ENCODE results near the gene SYCN.
A peak's percentile ranks its signal among the peaks of the same experiment; 100 is the strongest.

The SYCN gene

DNA sequence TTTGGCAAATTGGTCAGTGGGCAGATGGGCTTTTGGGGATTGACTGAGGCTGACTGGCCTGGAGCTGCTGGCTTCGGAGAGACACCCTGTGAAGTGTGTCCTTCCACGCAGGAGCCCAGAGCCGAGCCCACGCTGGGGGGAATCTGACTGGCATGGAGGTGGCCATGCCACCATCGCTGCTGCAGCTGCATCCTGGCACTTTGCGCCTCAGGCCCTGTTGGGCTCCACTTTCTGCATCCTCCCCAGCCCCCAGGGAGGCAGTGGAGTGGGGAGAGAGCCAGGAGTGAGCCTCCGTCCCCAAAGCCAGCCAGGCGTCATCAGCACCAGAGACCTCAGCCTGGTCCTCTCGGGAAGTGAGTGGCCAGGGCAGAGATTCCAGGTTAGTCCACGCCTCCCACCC is 24.3 kb downstream of the SYCN start:
- peaks cover 40 to 75% (median 55%) of the 10 kb centered on the region in 11 experiments; a peak in 21 of 22 replicates for H3K36me3 ChIP-seq
- no peak for TF ChIP-seq Cebpa-rat (IDR thresholded peaks at IDR 0.05)
- H3K4me3 ChIP-seq = no peak overlapping the region
- H3K27ac ChIP-seq = peak overlapping the region in 4 of 11 experiments; percentile 5 to 39 (median 29); a peak in 4 of 22 replicates
- peak overlapping the region in 9 of 11 experiments; percentile 12 to 86 (median 74); a peak in 17 of 22 replicates for H3K4me2 ChIP-seq
- H3K9me3 ChIP-seq (replicated peaks in 1 of 11) = no peaks in the 10 kb centered on the region; a peak in 1 of 22 replicates
- H4K20me1 ChIP-seq = peaks cover 0 to 48% (median 6%) of the 10 kb centered on the region in 11 experiments; a peak in 9 of 22 replicates
- H3K4me1 ChIP-seq = peaks cover 0 to 41% (median 29%) of the 10 kb centered on the region in 10 experiments; a peak in 16 of 20 replicates
- no peaks in the 10 kb centered on the region for H3K27me3 ChIP-seq
- H3K9ac ChIP-seq = peak overlapping the region in 3 of 11 experiments; percentile 20 to 50 (median 31); a peak in 6 of 22 replicates

DNA sequence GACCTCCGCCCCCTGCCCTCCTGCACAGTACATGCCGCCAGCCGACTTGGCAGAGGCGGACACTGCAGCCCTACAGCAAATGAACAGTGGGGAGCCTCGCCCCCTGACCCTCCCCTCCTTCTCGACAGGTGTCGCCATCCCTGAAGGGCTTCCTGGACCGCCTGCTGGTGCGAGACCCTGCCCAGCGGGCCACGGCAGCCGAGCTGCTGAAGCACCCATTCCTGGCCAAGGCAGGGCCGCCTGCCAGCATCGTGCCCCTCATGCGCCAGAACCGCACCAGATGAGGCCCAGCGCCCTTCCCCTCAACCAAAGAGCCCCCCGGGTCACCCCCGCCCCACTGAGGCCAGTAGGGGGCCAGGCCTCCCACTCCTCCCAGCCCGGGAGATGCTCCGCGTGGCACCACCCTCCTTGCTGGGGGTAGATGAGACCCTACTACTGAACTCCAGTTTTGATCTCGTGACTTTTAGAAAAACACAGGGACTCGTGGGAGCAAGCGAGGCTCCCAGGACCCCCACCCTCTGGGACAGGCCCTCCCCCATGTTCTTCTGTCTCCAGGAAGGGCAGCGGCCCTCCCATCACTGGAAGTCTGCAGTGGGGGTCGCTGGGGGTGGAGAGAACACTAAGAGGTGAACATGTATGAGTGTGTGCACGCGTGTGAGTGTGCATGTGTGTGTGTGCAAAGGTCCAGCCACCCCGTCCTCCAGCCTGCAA is 25.6 kb downstream of the SYCN start:
- Histone ChIP-seq H3K9ac (no peak overlapping the region; a peak in 1 of 22 replicates), H3K27ac (no peak overlapping the region)

DNA sequence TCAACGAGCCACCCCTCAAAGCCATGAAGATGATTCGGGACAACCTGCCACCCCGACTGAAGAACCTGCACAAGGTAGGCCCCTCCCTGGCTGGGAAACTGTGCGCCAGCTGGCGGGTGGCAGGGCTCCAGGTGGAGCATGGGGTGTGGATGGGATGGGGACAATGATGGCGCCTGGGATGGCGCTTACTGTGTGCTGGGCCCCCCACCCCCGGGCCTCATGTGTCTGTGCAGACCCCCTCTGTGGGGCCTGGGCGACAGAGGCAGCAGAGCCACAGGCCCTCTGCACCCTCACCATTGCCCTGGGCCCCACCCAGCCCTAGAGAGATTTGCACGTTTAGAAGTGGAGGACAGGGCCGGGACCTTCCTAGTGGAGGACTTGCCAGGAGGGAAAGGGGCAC is 26.3 kb downstream of the SYCN start:
- H3K36me3 ChIP-seq = peaks cover 48 to 90% (median 65%) of the 10 kb centered on the region in 11 experiments; a peak in 21 of 22 replicates
- H3K27ac ChIP-seq = no peak overlapping the region
- peak overlapping the region in 5 of 11 experiments; percentile 43 to 82 (median 49); a peak in 6 of 22 replicates for H3K4me2 ChIP-seq
- H3K9ac ChIP-seq = no peak overlapping the region
- H3K9me3 ChIP-seq (replicated peaks in 1 of 11) = no peaks in the 10 kb centered on the region
- no peak for TF ChIP-seq Cebpa-rat (IDR thresholded peaks at IDR 0.05)
- no peaks in the 10 kb centered on the region for H3K27me3 ChIP-seq
- H3K4me1 ChIP-seq = peaks cover 0 to 38% (median 29%) of the 10 kb centered on the region in 10 experiments; a peak in 16 of 20 replicates
- H4K20me1 ChIP-seq = peaks cover 0 to 61% (median 9%) of the 10 kb centered on the region in 11 experiments; a peak in 9 of 22 replicates
- no peak overlapping the region for H3K4me3 ChIP-seq

More for the DNA sequence above, 25.6 kb downstream of the SYCN start:
- Histone ChIP-seq H3K4me3 (no peak overlapping the region), H3K9me3 (replicated peaks in 1 of 11) (no peaks in the 10 kb centered on the region; a peak in 1 of 22 replicates), H4K20me1 (peaks cover 0 to 54% (median 6%) of the 10 kb centered on the region in 11 experiments; a peak in 8 of 22 replicates), H3K27me3 (no peaks in the 10 kb centered on the region), H3K4me2 (peak overlapping the region in 8 of 11 experiments; percentile 43 to 82 (median 48); a peak in 14 of 22 replicates), H3K36me3 (peaks cover 45 to 86% (median 60%) of the 10 kb centered on the region in 11 experiments; a peak in 21 of 22 replicates), H3K4me1 (peaks cover 0 to 38% (median 29%) of the 10 kb centered on the region in 10 experiments; a peak in 16 of 20 replicates)
- TF ChIP-seq Cebpa-rat (IDR thresholded peaks at IDR 0.05) = no peak

DNA sequence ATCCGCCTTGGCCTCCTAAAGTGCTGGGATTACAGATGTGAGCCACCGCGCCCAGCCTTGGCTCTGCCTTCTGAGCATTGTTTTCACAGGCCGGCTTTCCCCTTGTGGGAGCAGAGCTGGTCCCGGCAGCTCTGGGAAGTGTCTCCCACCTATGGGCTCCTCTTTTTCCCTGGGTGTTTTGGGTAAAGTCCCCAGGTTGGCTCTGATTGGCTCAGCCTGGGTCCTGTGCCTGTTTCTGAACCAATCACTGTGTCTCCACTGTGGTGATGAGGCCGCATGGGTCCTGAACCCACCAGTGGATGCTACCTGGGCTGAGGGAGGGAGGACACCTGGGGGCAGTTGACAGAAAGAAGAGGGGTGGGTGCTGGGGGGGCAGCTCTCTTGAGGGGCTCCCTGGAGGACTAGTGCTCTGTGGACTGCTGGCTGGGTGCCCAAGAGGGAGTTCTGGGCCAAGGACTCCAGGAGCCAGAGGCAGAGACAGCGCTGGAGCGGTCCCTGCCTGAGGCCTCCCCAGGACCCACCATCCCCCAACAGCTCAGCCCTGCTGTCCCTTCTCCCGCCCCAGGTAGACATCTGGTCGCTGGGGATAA is 26.9 kb downstream of the SYCN start:
- H3K4me2 ChIP-seq = 0 out of 22 replicates have a peak overlapping the region, but pooled peaks of 1 of the 11 experiments have one; percentile 43
- peaks cover 0 to 38% (median 29%) of the 10 kb centered on the region in 10 experiments; a peak in 16 of 20 replicates for H3K4me1 ChIP-seq
- H3K27me3 ChIP-seq = no peaks in the 10 kb centered on the region
- H4K20me1 ChIP-seq = peaks cover 0 to 66% (median 10%) of the 10 kb centered on the region in 11 experiments; a peak in 10 of 22 replicates
- H3K9ac ChIP-seq = no peak overlapping the region
- no peak for TF ChIP-seq Cebpa-rat (IDR thresholded peaks at IDR 0.05)
- no peak overlapping the region for H3K27ac ChIP-seq
- peaks cover 52 to 91% (median 71%) of the 10 kb centered on the region in 11 experiments; a peak in 21 of 22 replicates for H3K36me3 ChIP-seq
- no peak overlapping the region for H3K4me3 ChIP-seq
- H3K9me3 ChIP-seq (replicated peaks in 1 of 11) = no peaks in the 10 kb centered on the region

DNA sequence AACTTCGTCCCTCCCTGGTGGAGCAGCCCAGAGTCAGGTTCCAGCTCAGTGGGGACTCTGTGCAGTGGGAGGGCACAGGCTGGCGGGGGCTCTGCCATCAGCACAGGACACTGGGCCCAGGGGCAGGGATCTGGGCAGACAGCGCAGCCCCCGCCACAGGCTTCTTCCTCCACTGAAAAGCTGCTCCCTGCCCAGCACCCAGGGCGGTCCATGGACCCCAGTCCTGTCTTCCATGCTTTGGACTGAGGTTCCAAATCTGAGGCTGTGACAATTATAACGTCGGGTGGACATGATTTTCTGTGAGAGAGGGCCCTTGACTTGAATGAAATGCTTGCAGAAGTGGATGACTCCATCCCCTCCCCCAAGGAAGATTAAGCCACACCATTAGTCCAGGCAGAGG is 28.5 kb downstream of the SYCN start:
- no peak overlapping the region for H3K4me2 ChIP-seq
- no peak overlapping the region for H3K9ac ChIP-seq
- no peaks in the 10 kb centered on the region for H3K9me3 ChIP-seq (replicated peaks in 1 of 11)
- H3K27ac ChIP-seq = no peak overlapping the region
- H3K4me3 ChIP-seq = no peak overlapping the region
- H4K20me1 ChIP-seq = peaks cover 0 to 83% (median 16%) of the 10 kb centered on the region in 11 experiments; a peak in 14 of 22 replicates
- H3K36me3 ChIP-seq = peaks cover 50 to 91% (median 69%) of the 10 kb centered on the region in 11 experiments
- TF ChIP-seq Cebpa-rat (IDR thresholded peaks at IDR 0.05) = no peak
- no peaks in the 10 kb centered on the region for H3K27me3 ChIP-seq
- H3K4me1 ChIP-seq = peaks cover 0 to 31% (median 27%) of the 10 kb centered on the region in 10 experiments; a peak in 16 of 20 replicates

DNA sequence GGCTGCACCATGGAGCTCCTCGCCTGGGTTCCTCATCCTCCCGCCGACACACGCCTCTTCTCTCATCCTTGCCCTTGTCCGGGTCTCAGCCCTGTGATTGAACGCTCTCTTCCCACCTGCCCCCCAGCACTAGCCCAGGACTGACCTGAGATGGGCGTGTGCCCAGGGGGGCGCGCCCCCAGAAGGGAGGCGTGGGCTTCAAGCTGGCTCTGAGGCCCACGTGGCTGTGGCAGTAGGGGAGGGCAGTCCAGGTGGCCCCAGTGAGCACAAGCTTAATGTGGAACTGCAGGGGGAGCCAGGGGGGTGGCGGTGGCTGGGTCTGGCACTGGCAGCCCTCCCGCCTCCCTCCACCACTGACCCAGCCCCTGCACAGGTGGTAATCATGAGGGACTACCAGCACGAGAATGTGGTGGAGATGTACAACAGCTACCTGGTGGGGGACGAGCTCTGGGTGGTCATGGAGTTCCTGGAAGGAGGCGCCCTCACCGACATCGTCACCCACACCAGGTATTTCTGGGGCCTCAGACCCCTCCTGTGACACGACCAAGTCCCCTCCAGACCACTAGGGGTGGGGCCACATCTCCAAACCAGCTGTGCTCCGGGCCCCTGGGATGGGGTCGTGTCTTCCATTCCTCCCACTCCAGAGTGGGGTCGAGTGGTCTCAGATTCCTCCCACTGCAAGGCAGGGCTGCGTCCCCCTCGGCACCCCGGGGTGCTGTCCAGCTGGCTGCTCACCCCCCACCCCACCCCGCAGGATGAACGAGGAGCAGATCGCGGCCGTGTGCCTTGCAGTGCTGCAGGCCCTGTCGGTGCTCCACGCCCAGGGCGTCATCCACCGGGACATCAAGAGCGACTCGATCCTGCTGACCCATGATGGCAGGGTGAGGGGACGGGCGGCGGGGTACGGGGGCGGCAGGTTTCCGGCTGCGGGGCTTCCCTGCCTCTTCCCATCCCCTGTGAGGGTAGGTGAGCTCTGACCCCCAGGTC is 29.2 kb downstream of the SYCN start:
- Histone ChIP-seq H3K4me3 (no peak overlapping the region), H3K27me3 (no peaks in the 10 kb centered on the region), H3K4me1 (peaks cover 0 to 24% (median 22%) of the 10 kb centered on the region in 10 experiments; a peak in 16 of 20 replicates), H3K27ac (no peak overlapping the region), H3K9ac (no peak overlapping the region), H3K9me3 (replicated peaks in 1 of 11) (no peaks in the 10 kb centered on the region), H4K20me1 (peaks cover 0 to 88% (median 21%) of the 10 kb centered on the region in 11 experiments; a peak in 14 of 22 replicates), H3K36me3 (peaks cover 56 to 92% (median 75%) of the 10 kb centered on the region in 11 experiments), H3K4me2 (no peak overlapping the region)
- TF ChIP-seq Cebpa-rat (IDR thresholded peaks at IDR 0.05) = no peak

DNA sequence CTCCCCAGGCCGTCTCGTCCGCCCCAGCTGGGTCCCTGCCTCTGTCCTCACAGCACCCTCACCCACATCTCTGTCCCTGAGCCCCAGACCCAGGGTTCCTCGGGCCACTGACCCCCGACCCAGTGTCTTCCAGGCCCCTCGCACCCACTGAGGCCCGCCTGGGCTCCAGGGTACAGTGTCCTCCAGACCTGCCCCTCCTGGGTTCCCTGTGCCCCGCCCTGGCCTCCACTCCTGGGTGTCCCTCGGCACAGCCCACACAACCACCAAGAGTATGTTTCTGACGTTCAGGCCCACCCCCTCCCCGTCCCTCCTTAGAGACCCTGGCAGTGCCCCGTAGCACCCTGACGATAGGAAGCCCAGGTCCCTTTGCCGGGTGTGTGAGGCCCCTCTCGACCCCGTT is 29.9 kb downstream of the SYCN start:
- H3K27ac ChIP-seq = no peak overlapping the region
- no peak overlapping the region for H3K9ac ChIP-seq
- peaks cover 58 to 95% (median 77%) of the 10 kb centered on the region in 11 experiments for H3K36me3 ChIP-seq
- H3K4me2 ChIP-seq = no peak overlapping the region
- no peaks in the 10 kb centered on the region for H3K27me3 ChIP-seq
- no peaks in the 10 kb centered on the region for H3K9me3 ChIP-seq (replicated peaks in 1 of 11)
- peaks cover 0 to 17% (median 16%) of the 10 kb centered on the region in 10 experiments; a peak in 16 of 20 replicates for H3K4me1 ChIP-seq
- no peak for TF ChIP-seq Cebpa-rat (IDR thresholded peaks at IDR 0.05)
- peaks cover 0 to 87% (median 18%) of the 10 kb centered on the region in 11 experiments; a peak in 15 of 22 replicates for H4K20me1 ChIP-seq
- H3K4me3 ChIP-seq = no peak overlapping the region

DNA sequence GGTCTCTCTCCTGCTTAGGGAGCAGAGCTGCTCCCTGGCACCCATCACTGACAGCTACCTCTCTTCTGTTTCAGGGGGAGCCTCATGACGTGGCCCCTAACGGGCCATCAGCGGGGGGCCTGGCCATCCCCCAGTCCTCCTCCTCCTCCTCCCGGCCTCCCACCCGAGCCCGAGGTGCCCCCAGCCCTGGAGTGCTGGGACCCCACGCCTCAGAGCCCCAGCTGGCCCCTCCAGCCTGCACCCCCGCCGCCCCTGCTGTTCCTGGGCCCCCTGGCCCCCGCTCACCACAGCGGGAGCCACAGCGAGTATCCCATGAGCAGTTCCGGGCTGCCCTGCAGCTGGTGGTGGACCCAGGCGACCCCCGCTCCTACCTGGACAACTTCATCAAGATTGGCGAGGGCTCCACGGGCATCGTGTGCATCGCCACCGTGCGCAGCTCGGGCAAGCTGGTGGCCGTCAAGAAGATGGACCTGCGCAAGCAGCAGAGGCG is 30.5 kb downstream of the SYCN start:
- no peak overlapping the region for H3K4me2 ChIP-seq
- H3K4me1 ChIP-seq = peaks cover 0 to 11% (median 10%) of the 10 kb centered on the region in 10 experiments; a peak in 16 of 20 replicates
- no peaks in the 10 kb centered on the region for H3K27me3 ChIP-seq
- peaks cover 0 to 89% (median 22%) of the 10 kb centered on the region in 11 experiments; a peak in 16 of 22 replicates for H4K20me1 ChIP-seq
- H3K9me3 ChIP-seq (replicated peaks in 1 of 11) = no peaks in the 10 kb centered on the region
- no peak overlapping the region for H3K9ac ChIP-seq
- H3K36me3 ChIP-seq = peaks cover 54 to 96% (median 73%) of the 10 kb centered on the region in 11 experiments
- H3K27ac ChIP-seq = no peak overlapping the region
- no peak for TF ChIP-seq Cebpa-rat (IDR thresholded peaks at IDR 0.05)
- no peak overlapping the region for H3K4me3 ChIP-seq

All from BLaER1 treated with 17β-estradiol and CSF1 and Interleukin-3, amounts not matched to agents 10 nM and 100 nM (cell line).